Ovary (tissue), 3 donors: ENCODE measurements around the gene NFASC.

Experiments
- POLR2A ChIP-seq: fragments of 450-650 bp; IDR thresholded peaks from one replicate; pipeline ENCODE4 v1.6.1; 2017; ENCODE audit warnings: antibody characterized with exemption, mild to moderate bottlenecking, moderate library complexity
- TF ChIP-seq, protein P1 (sequence below), 3 donors: fragments of 450-650 bp in 2 of 3; fragments of 200-600 bp in 1 of 3; IDR thresholded peaks; one replicate each; pipeline versions ENCODE4 v1.5.1 to v1.8.0; 2016 to 2022; ENCODE audit warnings: antibody characterized with exemption in 3 of 3, mild to moderate bottlenecking in 1 of 3
- donor health status: DM: no; HTN: no; CAD: no.

DNA sequence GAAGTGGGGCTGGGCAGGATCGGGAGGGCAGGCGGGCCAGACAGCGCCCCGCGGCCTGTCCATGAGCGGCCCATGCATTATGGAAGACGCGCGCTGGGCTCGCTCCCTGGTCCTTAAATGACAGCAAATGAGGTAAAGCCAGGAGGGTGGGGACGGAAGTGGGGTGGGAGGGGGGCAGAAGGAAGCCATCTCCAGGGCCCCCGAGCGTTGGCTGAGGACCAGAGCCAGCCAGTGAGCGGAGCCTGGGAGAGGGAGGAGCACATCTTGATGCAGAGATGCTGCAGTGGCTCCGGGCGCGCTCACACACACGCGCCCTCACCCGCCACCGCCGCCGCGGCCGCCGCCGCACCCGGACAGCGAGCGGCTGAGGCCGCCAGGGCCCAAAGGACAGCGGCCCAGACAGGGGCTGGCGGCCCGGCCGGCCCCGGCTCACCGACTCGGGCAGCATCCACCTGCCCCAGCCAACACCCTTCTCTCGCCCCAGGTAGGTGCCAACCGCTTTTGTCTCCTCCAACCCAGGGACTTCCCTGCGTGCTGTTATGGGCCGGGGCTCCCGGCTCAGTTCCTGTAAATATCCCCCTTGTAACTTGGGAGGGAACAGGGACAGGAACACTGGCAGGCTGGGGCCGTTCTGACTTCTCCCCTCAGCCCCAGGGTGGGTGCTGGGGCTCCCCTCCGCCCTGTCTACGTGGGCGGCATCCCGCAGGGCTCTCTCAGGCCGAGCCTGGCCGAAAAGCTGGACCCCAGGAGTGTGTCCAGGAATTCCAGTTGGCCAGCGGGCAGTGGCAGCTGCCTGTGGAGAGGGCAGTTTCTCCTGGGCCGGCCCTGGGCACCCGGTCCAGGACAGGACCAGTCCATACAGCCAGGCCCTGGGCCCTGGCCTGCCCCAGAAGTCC lies 172.5 kb downstream of the NFASC start, which contains the start of gene CNTN2:
- TF ChIP-seq POLR2A, result no peak
- TF ChIP-seq, protein P1, sequence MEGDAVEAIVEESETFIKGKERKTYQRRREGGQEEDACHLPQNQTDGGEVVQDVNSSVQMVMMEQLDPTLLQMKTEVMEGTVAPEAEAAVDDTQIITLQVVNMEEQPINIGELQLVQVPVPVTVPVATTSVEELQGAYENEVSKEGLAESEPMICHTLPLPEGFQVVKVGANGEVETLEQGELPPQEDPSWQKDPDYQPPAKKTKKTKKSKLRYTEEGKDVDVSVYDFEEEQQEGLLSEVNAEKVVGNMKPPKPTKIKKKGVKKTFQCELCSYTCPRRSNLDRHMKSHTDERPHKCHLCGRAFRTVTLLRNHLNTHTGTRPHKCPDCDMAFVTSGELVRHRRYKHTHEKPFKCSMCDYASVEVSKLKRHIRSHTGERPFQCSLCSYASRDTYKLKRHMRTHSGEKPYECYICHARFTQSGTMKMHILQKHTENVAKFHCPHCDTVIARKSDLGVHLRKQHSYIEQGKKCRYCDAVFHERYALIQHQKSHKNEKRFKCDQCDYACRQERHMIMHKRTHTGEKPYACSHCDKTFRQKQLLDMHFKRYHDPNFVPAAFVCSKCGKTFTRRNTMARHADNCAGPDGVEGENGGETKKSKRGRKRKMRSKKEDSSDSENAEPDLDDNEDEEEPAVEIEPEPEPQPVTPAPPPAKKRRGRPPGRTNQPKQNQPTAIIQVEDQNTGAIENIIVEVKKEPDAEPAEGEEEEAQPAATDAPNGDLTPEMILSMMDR (IDR thresholded peaks at IDR 0.05), result no peak
